GM19025 (cell line): ENCODE measurements around the gene DPP6.

Source experiments
- ATAC-seq: cut with Tn5 transposase; IDR thresholded peaks from one replicate; pipeline ENCODE4 v1.9.1; 2021; ENCODE audit warnings: mild to moderate bottlenecking, low read depth, moderate library complexity; ENCODE audit not compliant: unreplicated experiment

The DPP6 gene

DNA sequence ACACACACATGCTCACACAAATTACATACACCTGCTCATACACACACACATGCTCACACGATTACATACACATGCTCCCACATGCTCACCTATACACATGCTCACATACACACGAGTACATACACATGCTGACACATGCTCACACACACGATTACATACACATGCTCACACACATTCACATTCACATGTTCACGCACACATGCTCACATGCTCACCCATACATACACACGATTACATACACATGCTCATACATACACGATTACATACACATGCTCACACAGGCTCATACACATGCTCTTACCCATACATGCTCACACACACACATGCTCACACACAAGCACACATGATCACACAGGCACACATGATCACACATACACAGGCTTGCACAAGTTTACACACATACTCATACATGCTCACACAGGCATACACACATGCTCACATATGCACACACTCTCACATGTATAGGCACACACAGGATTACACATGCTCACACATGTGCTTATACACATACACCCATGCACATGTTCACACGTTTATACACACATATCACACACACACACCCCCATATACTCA lies 832.2 kb downstream of the DPP6 start:
- ATAC-seq: no peak

DNA sequence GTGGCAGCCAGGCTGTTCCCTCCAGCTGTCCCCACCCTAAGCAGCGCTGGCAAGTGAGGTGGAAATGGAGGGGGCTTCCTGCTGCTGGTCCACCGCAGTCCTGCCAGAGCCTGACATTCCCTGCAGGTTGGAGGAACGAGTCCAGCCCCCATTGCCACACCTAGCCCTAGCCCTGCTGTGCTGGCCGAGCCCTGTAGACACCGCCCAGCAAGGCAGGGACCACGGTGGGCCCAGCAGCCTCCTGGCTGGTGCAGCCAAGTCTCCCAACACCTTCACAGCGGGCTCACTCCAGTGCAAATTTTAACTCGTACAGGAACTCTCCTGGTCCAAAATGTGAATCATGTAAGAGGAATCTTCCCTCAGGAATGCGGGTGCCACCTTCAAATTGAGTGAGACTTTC lies 834.4 kb downstream of the DPP6 start:
- no peak for ATAC-seq

- ATAC-seq: no peak
These were observed 836.5 kb downstream of the DPP6 start for GRCh38 chr7:154888690-154889089.

GRCh38 chr7:154892459-154892858 lies 840.3 kb downstream of the DPP6 start:
- no peak for ATAC-seq

DNA sequence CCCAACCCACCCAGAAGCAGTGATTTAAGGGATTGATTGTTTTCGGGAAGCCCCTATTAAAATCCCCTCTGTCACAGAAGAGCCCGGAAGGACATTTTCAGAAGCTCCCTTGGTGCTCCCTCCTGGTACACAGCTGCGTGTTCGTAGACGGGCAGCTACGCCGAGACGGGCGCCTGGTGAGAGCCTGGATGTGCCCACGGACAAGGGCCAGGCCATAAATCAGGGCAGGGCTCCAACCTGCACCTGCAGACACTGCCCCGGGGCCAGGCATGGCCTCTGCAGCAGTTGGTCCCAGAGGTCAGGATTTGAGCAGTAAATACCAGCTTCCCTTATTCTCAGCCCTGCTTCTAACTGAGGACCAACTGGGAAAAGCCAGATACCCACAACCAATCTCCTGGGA lies 843.9 kb downstream of the DPP6 start:
- no peak for ATAC-seq

DNA sequence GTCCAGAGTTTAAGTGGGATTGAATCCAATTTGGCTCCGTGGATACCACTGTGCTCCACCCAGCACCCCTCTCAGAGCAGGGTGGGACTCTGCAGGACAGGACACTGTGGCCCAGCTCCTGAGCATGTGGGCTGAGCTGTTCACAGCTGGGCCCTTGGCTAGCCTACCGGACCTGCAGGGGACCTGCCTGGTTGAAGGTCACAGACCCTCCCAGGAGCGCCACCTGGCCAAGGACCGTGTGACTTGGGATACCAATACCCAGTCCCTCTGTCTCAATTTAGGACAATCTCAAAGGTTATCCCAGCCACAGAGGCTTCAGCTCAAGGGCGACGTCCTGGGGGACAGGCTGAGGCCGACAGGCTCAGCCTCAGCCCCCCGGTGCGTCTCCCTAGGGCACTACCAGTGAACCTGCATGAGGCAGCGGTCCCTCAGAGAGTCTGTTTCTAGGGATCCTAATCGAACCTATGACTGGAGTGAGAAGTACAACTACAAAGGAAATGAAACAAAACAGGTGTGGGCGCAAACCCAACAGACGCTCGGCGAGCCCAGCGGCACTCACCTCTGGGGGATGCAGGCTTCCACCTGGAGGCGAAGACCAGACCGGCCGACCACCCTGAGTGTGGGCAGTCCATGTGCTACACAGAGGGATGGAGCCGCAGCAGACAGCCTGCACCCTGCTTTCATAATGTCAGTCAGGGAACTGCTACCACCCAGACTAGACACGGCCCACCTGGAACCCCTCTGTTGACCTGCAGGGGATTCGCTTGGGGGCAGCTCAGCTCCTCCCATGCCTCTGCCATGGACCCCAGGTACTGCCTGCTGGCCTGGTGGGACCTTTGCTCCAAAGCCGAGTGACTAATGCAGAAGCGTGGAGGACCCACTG lies 847.0 kb downstream of the DPP6 start:
- ATAC-seq: no peak

- no peak for ATAC-seq
These were observed 847.7 kb downstream of the DPP6 start for GRCh38 chr7:154899862-154900261.

- no peak for ATAC-seq
These were observed 850.4 kb downstream of the DPP6 start for GRCh38 chr7:154902600-154903082.

- no peak for ATAC-seq
These were observed 851.0 kb downstream of the DPP6 start for GRCh38 chr7:154903083-154903731.

GRCh38 chr7:154905146-154905545 lies 852.9 kb downstream of the DPP6 start:
- no peak for ATAC-seq

GRCh38 chr7:154905615-154906014 lies 853.4 kb downstream of the DPP6 start:
- ATAC-seq: no peak

DNA sequence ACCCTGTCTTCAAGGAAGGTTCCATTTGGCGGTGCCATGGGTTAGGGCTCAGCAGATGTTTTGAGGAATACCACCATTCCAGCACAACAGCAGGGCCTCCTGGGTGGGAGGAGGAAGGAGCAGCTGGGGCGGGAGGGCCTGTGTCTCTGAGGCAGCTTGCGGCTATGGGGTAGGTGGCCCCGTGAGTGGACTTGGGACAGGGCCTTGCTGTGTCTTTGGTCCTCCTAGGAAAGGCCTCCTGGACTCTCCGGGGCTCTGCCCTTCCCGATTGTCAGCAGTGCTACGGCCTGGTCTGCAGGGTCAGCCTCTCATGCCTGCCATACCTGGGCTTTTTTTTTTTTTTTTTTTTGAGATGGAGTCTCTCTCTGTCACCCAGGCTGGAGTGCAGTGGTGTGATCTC lies 854.0 kb downstream of the DPP6 start:
- no peak for ATAC-seq

GRCh38 chr7:154906736-154907355 lies 854.6 kb downstream of the DPP6 start:
- no peak for ATAC-seq

DNA sequence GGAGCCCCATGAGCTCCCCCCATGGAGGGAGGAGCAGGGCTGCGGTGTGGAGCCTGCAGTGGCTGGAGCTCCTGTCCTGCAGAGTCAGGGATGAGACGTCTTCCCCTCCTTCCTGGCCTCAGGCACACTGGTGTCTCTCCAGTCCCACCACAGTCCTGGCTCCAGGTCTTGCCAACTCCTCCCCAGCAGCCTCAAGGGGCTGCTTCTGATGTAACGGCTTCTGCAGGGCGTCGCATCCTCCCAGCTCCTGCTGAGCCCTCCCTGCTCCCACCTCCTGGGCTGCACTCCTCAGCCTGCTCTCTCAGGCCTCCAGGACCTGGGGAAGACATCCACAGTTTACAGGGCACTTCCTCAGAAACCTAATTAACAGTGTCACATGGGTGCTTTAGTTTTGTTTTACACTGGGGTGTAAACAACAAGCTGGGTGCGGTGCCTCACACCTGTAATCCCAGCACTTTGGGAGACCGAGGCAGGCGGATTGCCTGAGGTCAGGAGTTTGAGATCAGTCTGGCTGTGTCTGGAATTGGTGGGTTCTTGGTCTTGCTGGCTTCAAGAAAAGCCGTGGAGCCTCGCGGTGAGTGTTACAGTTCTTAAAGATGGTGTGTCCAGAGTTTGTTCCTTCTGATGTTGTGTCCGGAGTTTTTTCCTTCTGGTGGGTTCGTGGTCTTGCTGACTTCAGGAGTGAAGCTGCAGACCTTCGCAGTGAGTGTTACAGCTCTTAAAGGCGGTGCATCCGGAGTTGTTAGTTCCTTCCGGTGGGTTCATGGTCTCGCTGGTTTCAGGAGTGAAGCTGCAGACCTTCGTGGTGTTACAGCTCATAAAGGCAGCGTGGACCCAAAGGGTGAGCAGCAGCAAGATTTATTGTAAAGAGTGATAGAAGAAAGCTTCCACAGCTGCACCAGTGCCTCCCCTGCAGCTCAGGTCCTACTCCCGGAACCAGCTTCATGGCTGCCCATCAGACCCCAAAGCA lies 855.7 kb downstream of the DPP6 start:
- no peak for ATAC-seq

- no peak for ATAC-seq
These were observed 857.3 kb downstream of the DPP6 start for GRCh38 chr7:154909241-154910105.

DNA sequence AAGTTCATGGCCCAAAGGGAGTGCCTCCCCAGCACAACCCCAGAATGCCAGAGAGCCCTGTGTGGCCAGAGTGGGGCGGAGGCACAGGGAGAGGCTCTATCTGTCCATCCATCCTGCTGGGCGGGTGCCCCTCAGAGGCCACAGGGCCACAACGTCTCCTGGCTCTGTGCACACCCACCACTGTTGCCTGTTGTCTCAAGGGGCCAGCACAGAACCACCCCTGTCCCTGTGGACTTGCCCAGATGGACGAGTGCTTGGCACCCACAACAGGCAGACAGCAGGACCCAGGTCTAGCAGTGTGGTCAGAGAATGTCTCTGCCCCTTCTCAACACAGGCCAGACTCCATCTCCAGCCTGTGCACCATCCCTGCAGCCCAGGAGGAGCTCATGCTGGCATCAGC lies 857.9 kb downstream of the DPP6 start:
- no peak for ATAC-seq

GRCh38 chr7:154910977-154911376 lies 858.8 kb downstream of the DPP6 start:
- no peak for ATAC-seq

GRCh38 chr7:154911411-154911810 lies 859.2 kb downstream of the DPP6 start:
- no peak for ATAC-seq

GRCh38 chr7:154911862-154912455 lies 859.8 kb downstream of the DPP6 start:
- no peak for ATAC-seq
